T47D (cell line): ENCODE data around the gene CERS6.
A peak's percentile ranks its signal among the peaks of the same experiment; 100 is the strongest.
"Not testable (repeated sequence)": the region's sequence is repeated elsewhere in the genome, so short reads cannot be mapped to it uniquely, and the experiment has no call there.

Experiments
- DNase-seq, 2 experiments: peaks; one replicate each; pipeline versions ENCODE4 v3.0.0 to v3.0.0-alpha.2; 2011 to 2012; ENCODE audit warnings: low read depth in 1 of 2, low spot score in 1 of 2
- JUND ChIP-seq: IDR thresholded peaks from 2 replicates; pipeline ENCODE4 v1.6.1; 2012; ENCODE audit warnings: low read depth
- in situ Hi-C: cut with HindIII; loops from 2 replicates; pipeline ENCODE4 v1.10.0; 2016; ENCODE audit warnings: low sequenced_read_pairs, low pct_unique_long_range_greater_than_20kb

Gene CERS6

DNA sequence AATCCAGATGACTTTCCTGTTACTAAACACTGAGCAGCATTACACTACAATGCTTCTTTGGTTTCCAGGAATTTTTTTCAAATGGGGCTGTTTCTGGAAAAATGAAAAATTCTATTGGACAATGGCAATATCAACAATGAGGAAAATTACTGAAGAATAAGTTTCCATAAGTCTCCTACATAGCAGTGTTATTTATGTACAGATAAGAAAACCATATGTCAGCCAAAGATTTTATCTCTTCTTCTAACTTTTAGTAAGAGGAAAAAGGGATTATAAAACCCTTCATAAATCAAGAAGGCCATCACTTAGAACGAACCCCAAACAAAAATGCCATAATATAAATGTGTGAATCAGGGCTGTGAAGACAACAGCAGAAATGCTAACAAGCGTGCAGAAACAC, 314.7 kb downstream of the CERS6 start:
- TF ChIP-seq JUND: no peak
- no peak for DNase-seq
- in situ Hi-C loops: no loop called here

DNA sequence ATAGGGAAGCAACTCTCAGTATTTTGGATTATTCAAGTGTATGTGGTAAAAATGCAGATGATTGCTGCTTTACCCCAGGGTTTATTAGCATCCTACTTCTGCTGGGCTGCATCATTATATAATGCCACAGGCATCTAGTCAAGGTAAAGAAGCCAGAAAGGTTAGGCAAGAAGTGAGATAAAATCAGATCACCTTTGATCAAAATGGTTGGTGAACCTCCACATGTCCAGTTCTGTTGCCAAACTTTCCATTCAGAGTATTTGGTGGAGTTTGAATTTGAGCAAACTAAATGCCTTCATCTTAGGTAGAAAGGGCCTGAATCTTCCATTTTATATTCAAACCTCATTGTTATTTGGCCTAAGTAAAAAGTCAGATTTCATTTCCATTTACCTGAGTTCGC, 316.6 kb downstream of the CERS6 start:
- TF ChIP-seq JUND: no peak
- DNase-seq: no peak
- in situ Hi-C loops: no loop called here

DNA sequence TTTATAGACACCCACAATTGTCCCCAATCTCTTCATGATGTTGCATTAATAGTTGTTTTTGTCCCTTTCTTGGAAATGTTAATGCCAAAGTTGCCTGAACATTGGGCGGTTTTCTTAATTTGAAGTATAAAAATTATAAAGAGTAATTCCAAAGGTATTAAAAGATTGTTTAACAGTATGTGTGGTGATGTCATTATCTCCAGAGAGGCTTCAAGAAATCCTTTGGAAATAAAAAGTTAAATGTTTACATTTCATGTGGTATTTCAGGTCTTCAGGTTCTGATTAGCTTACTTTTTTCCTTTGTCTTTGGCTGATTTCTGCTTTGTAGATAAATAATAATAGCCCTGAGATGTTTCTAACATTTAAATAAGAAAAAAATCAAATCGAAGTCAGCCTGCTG, 317.1 kb downstream of the CERS6 start:
- TF ChIP-seq JUND: no peak
- in situ Hi-C loops: no loop called here
- DNase-seq: no peak

DNA sequence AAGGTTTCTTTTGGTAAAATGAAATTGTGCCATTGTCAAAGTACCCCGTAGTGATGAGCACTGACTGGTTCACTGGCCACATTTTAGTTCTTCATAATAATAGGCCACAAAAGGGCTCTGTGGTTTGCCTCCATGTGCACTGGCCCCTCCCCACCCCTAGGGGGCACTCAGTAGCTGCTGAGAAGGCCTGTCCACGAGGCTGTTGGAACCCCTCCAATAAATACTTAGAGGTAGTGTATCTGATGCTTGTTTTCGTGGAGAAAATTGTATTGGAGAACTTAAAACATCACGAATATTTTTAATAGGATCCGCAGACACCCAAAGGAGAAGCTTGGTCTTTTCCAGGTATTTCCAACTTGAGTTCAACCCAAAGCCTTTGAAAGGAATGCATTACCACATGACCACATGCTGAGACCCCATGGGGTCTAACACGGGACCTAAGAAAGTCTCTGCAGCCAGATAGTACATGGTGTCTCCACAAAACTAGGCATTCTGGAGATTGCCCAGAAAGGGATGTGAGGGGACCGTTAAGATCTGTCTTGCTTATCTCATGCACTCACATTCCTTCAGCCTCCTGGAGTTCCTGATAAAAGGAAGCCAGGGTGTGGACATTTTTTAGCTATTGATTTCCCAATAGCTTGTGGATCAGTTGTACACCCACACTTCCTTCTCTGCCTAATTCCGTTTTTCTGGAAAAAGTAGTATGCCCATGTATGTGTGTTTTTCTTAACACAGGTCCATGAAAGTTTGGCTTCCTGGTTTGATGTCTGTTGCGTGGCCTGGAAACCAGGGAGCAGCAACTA, 317.8 kb downstream of the CERS6 start:
- in situ Hi-C loops: no loop called here
- no peak for TF ChIP-seq JUND
- peak in 1 of 2 experiments; percentile 75 for DNase-seq

DNA sequence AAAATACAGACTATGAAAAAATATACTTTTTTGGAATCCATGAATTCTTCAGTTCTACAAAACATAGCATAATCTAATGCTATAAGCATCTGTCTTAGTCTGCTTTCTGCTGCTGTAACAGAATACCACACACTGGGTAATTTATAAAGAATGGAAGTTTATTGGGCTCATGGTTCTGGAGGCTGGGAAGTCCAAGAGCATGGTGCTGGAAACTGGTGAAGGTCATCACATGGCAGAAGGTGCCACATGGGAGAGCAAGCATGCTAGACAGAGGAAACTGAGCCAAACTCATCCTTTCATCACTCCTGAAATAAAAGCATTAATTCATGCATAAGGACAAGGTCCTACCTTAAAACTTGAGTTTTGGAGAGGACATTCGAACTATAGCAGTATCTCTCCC, 319.8 kb downstream of the CERS6 start:
- in situ Hi-C loops: no loop called here
- no peak for DNase-seq
- TF ChIP-seq JUND: no peak

DNA sequence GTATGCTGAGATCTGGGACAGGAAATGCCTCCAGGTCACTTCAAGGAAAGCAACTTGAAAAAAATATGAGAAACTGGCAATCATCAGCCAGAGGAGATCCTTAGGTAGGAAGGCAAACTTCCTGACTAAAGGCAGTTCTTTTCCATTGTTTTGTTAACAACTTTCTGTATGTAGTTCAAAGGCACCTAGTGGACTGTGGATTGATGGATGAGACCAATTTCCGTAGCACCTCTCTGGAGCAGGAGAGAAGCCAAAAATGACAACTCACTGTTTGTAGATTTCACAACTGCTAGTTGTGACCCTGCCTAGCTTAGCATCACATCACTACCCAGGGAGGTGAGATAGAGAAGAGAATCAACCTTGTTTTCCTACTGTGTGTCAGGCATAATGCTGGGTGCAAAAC, 324.6 kb downstream of the CERS6 start:
- in situ Hi-C loops: no loop called here

DNA sequence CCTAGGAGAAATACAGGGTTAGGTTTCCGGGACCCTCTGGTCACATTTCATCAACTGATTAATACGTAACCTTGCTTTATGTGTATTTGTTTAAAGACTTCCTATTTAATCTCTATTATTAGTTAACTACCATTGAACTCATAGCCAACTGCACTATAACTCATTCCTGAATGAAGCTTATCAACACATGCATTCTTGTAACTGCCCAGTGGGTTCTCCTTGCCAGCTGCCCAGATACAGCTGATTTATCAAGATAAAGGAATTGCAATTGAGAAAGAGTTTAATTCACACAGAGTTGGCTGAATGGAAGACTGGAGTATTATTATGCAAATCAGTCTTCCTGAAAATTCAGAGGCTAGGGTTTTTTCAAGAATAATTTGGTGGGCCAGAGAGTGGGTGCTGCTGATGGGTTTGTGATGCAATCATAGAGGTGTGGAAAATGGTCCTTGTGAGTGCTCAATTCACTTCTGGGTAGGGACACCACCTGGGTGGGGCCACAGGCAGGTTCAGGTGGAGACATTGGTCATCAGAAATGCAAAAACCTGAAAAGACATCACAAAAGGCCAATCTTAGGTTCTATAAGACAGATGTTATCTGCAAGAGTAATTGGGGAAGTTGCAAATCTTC, 325.2 kb downstream of the CERS6 start:
- in situ Hi-C loops: no loop called here
- DNase-seq: no peak
- TF ChIP-seq JUND: no peak

More for the DNA sequence above, 324.6 kb downstream of the CERS6 start:
- DNase-seq: no peak
- no peak for TF ChIP-seq JUND

DNA sequence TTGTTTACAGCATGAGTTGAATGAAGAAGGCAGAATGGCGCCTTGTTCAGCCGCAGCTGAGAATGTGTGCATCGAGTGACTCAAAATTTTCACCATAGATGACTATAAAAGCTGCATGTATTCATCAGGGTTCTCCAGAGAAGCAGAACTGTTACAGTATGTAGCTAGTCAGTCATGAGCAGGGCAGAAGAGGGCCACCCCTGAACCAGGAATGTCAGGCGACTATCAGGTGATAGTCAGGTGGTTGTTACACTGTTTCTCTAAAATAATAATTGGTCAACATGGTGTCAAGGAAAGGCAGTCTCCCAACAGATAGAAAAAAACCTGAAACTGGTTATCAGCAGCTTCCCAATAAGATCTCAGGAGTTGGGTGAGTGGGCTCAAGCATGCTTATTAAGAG, 326.2 kb downstream of the CERS6 start:
- in situ Hi-C loops: no loop called here
- no peak for DNase-seq
- TF ChIP-seq JUND: no peak

DNA sequence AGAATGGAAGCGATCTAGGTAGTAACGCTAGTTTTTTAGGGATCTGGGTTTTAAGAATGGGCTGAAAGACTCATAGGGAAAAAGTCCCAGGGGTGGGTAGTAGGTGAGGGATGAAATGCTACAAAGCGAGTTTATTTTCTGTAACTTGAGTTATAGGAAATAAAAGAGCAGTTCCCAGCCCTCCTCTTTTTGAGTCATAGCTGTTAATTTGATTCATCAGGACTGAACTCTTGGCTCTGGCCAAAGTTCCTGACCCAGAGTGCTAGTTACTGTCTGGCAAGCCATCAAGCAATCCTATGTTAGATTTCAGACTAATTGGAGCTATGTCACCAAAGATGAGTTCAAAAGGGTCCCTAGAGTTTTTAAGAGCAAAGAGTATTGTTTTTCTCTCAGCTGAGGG, 328.9 kb downstream of the CERS6 start:
- in situ Hi-C loops: no loop called here
- no peak for TF ChIP-seq JUND
- no peak for DNase-seq

DNA sequence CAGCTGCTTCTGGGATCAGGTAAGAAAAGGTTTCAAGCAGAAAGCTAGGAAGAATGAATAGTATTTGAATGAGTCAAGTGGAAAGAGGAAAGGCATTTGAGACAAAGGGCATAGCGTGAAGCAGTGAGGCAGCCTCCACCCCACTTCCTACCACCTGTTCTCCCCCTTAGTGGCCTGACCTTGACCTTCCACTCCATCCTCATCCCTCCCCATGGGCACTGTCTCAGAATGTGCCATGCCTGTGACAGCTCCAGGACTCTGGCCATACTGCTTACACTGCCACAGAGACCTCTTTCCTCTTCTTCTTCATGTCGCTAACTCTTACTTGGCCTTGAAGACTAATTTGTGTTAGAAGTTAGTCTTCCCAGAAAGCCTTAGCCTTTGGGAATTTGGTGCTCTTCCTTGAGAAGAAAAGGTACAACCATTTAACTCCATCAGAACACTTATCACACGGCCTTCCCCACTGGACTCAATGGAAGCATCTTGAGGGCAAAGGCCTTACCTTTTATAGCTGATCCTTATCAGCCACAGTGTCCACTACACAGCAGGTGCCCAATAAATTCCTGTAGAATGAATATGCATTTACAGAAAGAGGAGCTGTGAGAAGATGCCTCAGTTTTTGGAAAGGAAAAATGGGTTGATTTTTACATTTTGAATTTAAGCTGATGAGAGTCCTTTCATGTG, 331.2 kb downstream of the CERS6 start:
- no peak for TF ChIP-seq JUND
- in situ Hi-C loops: no loop called here
- DNase-seq: no peak

DNA sequence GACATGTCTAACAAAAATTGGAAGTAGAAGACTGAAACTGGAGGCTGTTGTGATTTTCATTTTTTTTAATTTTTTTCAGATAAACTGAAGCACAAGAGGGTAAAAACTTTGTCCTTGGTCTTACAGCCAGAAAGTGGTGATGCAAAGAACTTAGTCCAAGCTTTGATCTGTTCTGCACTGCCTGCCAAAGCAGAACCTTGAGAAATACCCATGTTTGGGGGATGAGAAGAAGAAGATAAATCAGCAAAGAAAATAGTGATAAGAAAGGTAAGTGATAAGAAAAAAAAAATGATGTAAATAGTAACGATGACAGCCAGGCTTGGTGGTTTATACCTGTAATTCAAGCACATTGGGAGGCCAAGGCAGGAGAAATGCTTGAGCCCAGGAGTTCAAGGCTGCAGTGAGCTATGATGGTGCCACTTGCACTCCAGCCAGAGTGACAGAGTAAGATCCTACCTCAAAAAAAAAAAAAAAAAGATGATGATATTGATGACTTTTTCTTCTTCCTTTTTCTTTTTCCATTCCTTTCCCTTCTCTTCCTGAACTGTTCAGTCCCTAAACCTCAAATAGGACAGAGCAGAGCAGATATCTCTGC, 331.8 kb downstream of the CERS6 start:
- TF ChIP-seq JUND: no peak
- no peak for DNase-seq
- in situ Hi-C loops: no loop called here

DNA sequence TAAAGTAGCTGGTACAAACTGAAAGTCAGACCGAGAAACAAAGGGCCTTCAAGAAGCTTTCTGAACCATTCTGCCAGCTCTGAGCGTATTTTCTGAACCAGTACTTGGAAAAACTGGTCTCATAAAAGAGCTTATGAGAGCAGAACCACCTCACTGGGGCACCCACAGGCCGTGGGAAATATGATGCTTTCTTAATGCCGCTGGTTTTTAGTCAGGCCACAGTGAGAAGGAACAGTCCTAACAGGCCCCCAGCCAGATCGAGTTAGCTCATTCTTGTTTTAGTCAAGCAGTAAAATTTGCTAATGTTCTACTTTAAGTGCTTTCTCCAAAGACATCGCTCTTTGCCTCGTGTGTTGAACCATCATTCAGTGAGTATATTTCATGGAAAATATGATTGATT, 333.7 kb downstream of the CERS6 start:
- TF ChIP-seq JUND: no peak
- in situ Hi-C loops: no loop called here
- DNase-seq: no peak

DNA sequence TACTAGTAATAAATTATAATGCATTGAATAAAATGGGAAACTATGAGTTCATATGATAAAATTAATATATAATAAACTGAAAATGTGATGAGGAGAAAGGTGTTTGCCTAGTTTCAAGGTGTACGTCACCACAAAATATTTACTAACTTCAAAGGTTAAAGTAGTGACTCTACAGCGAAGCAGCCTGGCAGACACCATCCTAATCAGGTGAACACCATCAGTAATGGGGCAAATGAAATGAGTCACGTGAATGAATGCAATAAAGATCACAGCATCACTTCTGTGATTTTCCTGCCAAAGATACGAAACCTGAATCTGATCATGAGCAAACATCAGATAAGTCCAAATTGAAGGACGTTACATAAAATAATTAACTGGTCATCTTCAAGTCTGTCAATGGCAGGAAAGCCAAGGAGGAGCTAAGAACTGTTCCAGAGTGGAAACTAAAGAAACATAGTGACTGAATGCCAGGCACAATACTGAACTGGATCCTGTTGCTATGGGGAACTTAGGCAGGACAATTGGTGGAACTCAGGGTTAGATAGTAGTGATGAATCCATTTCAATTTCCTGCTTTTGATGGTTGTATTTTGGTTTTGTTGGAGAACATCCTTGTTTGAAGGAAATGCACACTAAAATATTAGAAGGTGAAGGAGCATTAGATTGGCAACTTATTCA, 334.3 kb downstream of the CERS6 start:
- DNase-seq: no peak
- in situ Hi-C loops: no loop called here
- no peak for TF ChIP-seq JUND

DNA sequence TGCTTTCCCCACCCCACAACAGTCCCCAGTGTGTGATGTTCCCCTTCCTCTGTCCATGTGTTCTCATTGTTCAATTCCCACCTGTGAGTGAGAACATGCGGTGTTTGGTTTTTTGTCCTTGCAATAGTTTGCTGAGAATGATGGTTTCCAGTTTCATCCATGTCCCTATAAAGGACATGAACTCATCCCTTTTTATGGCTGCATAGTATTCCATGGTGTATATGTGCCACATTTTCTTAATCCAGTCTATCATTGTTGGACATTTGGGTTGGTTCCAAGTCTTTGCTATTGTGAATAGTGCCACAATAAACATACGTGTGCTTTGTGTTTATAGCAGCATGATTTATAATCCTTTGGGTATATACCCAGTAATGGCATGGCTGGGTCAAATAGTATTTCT, 335.1 kb downstream of the CERS6 start:
- DNase-seq, in situ Hi-C loops: not testable (repeated sequence)
